Fibroblast of skin of abdomen (primary cell): ENCODE measurements around the gene WNT2.
A peak's percentile ranks its signal among the peaks of the same experiment; 100 is the strongest.
"Not testable (repeated sequence)": the region's sequence is repeated elsewhere in the genome, so short reads cannot be mapped to it uniquely, and the experiment has no call there.

Source experiments
- DNase-seq: peaks from one replicate; pipeline ENCODE4 v3.0.0-alpha.2; 2013

Gene WNT2

GRCh38 chr7:117251687-117252086 is 71.2 kb downstream of the WNT2 start:
- DNase-seq: peak; percentile 96

DNA sequence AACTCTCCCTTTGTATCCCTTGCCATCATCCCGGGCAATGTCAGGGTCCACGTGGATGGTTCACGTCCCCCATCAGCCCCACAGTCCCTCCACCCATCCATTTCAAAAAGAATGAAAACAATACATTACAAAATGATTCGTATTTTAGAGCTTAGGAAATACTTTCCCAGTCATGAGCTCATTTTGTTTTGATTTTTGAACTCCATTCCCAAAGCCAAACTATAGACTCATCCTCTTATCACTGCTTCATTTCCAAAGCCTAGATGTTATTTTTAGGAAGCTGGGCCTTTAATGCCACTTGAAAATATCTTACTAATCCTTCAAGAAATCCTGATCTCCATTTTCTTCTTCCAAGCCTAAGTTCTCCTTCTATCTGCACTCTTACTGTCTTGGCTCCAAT is 72.1 kb downstream of the WNT2 start:
- no peak for DNase-seq

DNA sequence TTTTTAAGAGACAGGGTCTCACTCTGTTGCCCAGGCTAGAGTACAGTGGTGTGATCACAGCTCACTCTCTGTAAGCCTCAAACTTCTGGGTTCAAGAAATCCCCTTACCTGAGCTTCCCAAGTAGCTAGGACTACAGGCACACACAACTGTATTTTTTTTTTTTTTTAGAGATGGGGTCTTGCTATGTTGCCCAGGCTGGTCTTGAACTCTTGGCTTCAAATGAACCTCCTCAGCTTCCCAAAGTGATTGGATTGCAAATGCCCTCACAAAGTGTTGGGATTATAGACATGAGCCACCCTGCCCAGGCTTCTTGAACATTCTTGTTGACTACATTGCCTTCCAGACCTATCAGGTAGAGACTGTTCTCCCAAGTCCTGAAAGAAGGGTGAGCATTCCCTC is 72.6 kb downstream of the WNT2 start:
- no peak for DNase-seq

DNA sequence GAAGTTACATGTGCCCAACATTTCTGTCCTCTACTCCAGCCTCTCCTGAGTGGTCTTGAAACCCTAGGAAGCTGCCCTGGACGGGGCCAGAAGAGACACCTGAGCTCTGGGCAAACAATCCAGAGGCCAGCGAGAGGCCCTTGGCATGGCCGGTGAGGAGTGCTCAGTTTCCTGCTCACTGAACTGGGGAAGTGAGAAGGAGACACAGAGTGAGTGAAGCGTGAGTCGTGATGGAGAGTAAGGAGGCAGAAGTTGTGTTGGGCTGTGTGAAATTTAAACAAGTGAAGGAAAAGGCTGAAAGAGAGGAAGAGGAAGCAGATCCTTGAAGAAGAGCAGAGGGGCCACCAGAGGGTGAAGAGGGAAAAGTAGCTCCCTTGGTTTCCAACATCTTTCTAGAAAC is 73.2 kb downstream of the WNT2 start:
- DNase-seq: no peak

DNA sequence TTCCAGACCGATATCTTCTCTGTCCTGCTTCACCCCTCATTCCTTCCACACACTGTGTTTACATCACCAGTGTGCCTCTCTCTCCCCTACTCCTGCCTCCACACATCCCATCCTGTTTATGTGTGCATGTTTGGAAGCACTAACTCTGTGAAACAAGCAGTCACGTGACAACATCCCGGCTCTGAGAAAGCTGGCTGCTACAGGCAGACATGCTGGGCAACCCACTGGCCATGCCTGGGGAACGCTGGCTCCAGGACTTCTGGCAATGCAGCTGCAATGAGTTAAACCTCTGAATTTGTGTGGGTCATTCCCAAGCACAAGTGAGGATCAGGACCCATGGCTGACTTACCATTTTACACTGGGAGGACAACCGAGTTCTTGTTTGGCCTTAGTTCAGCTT is 74.0 kb downstream of the WNT2 start:
- no peak for DNase-seq

DNA sequence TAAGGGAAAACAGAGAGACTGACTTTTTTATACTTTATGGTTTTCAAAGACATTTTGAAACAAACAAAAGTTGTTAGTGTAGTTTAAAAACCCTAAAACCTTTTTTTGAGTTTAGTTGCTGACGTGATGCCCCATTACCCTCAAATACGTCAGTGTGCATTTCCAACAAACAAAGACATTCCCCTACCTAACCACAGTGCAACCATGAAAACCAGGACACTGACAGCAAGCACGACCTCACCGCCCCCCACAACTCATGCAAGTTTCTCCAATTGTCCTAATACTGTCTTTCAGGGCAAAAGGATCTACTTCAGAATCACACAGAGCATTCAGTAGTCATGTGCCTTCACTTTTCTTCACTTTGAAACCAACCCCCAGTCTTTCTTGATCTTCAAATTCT is 75.0 kb downstream of the WNT2 start:
- DNase-seq: no peak

- not testable (repeated sequence) for DNase-seq
Observed at GRCh38 chr7:117245703-117246102, 77.2 kb downstream of the WNT2 start.

DNA sequence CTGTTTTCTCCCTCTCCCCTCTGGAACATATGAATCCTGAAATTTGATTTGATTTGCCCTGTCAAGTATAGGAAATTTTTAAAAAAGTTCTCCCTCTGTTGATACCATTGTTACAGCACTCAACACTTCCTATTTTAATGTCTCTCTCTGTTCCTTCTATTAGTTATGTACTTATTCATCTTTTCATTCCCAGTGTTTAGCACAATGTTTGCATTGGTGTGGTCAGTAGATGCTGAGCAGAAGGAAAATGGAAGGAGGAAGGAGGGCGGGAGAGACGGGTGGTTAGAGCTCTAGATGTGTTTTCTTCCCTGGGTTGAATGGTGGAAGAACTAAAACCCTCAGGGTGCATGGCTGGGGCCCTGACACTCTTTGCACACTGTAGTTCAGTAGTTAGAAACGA is 79.5 kb downstream of the WNT2 start:
- DNase-seq: no peak

DNA sequence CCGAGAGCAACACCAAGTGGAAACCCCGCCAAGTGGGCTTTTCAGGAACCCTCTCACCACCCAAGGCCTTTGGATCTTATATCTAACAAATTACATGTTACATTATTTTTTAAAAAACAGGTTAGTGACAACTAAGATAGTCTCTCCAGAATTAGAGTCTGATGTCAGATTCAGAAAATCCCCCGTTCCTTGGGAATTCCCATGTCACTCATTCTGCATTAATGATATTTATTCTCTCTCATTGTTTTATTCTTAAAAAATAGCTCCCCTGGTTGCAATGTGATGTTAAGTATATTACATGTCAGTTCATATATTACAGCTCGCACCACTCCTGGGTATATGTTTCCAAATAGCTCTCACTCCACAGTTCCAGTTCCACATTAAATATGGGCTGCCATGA is 81.8 kb downstream of the WNT2 start:
- DNase-seq: no peak

DNA sequence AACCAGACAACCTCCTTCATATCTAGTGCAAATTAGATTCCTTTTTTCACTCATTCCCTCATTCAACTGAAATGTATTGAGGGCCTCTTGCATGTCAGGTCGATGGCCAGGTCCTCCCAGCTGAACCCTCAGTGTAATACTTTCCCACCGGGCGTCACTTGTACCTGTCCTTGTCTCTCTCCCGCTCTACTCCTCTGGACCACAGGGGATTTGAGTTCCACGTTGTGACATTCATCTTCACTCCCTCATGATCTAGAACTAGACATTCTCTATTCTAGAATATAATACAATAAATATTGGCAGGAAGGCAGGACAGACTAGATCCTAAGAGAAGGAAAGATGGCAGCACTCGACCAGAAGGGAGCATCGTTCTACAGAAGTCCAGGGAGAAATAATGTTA is 83.9 kb downstream of the WNT2 start:
- DNase-seq: no peak

GRCh38 chr7:117238472-117238871 is 84.4 kb downstream of the WNT2 start:
- DNase-seq: no peak

GRCh38 chr7:117237646-117238045 is 85.2 kb downstream of the WNT2 start:
- no peak for DNase-seq

GRCh38 chr7:117231047-117231359 is 91.9 kb downstream of the WNT2 start:
- DNase-seq: no peak

- peak; percentile 88 for DNase-seq
Observed at GRCh38 chr7:117230276-117231046, 92.4 kb downstream of the WNT2 start.

DNA sequence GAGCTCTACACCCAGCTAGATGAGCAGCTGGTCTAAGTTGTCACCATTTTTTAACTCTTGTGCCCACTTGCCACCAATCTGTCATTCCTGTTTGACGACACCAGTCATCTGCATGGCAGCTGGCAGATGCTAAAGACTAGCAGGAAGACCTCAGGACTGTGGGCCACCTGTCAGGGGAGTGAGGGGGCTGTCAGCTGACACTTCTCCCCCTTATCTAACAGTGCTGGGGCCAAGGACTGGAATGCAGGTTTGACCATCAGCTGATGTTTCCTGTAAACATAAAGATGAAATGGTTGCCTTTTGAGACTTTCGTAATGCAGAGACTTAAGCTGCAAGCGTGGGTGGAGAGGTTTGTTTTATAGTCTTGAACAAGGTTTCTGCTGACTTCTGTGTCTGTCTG is 93.5 kb downstream of the WNT2 start:
- peak; percentile 52 for DNase-seq

DNA sequence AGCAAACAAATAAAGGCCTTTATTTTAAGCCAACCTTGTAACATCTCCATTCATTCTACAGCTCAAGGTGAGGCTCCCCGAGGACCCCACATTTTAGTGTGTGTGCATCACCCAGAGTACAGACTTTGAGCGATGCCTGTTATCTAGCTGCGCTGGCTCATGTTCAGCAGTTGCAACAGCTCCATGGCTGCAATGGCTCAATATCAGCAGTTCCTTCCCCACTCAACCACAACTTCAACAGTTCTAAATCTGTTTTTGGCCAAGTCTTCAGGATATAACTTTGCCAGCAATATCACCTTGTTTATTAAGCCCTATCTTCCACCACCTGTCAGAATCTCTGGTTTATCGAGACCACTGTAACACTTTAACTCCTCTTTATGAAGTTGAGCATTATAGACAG is 95.8 kb downstream of the WNT2 start:
- no peak for DNase-seq

DNA sequence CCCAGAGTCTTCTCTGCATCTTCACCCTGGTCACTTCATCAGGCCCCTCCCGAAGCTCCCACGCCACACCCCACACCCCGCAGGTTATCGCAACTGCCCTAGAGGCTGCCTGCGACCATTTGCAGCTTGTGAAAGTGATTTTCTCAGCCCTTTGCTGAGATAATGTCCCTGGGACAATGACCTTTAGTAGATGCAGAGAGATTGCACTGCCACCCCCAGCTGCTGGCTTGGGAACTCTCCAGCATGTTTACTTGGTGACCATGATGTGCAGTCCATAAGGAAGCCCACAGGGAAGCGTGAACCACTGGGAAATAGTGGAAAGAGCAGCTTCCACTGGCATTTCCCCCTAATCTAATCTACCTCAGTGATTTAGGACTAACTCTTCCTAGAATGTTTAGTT is 97.3 kb downstream of the WNT2 start:
- DNase-seq: no peak
